Anterior cingulate cortex (tissue), 58 donors: Measurements from ENCODE around the gene PLEKHM3.

Experiments
- DNase-seq, 58 donors: peaks; one replicate each; lab custom pipeline; 2025; lab: John Stamatoyannopoulos, UW

Gene PLEKHM3

DNA sequence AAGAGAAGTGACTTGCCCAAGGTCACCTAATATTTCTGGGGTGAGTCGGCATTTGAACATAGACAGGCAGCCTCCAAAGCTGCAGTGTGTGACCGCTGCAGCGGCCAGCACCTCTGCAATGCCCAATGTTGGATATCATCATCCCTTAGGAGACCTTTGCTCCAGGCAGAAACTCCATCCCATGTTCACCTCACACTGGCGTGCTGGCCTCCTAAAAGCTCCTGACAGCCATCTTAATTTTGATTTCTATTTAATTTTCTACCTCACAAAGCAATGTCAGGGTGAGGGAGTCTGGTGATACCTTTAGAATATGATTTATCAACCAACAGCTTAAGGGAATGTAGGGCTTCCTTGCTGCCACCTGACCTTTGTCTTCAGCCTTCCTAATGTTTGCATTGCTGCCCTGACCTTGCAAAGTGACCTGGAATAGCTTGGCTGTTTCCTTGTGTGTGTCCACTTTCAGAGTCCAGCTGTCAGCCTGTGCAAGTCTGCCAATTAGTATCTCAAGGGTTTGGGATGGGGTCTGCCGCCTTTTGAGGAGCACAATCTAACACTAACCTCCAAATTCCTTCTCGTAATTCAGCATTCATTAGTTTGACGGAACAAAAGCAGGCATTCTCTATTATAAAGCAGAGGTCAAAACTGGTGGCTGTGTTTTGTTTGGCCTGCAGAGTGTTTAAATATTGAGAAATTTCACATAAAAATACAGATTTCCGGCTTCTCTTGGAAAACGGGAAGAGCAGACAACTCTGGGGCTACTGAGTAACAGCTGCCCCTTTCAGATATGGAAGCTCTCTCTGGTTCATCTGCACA is 127.6 kb downstream of the PLEKHM3 start:
- peak in 1 of 58 donors; percentile 8 for DNase-seq

DNA sequence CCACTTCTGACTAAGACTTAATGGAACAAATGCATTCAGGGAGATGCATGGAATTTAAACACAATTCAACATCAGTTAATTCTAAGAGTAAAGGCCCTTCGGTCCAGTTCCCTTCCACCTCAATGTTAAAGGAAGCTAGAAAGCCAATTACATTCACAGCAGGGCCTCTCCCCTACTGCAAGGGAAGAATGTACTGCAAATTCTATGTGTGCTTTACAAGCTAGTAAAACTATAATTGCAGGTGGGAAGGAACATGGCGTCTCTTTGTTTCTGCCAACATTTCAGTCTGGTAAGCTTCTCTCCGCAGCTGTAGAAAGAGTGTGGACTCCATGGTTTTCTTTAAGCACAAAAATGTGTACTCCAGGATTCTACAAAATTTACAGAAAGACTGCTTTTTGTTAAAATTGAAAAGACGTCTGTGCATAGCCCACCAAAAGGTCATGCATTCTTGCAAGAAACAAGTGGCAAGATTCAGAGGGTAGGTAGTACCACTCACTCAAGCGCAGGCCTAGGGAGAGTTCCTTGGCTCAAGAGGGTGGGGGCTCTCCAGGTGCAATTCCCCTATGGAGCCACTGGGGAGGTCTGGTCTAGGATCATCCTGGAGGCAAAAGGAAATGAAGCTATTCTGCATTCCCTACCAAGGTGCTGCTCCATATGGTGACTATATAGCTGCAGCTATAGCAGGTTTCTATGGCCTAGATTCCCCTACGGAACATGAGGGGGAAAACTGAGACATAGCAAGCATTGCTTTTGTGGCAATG is 128.6 kb downstream of the PLEKHM3 start:
- no peak for DNase-seq

DNA sequence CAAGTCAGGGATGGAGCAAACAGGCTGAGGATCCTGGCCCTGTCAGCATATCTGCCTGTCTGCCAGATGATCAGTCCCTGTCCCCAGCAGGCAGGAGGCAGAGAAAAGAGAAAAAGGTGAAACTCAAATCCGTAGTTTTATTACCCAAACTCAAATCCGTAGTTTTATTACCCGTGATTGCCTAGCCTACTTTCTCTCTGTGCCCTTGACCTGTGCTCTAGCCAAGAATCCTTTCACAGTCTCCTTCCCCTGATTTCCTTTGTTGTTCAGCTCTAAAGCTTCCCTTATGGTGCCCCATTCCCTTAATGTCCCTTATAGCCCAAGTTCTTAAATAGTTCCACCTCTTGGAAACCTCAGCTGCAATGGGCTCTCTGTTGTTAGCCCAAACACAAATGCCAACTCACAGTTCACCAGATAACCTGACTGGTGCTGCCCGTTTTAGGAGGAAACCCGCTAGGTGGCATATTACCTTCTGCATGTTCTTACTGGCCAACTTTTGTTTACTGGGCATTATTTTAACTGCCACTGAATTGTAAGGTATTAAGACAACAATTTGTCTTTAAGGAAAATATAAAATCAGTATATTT is 130.0 kb downstream of the PLEKHM3 start:
- DNase-seq = no peak

DNA sequence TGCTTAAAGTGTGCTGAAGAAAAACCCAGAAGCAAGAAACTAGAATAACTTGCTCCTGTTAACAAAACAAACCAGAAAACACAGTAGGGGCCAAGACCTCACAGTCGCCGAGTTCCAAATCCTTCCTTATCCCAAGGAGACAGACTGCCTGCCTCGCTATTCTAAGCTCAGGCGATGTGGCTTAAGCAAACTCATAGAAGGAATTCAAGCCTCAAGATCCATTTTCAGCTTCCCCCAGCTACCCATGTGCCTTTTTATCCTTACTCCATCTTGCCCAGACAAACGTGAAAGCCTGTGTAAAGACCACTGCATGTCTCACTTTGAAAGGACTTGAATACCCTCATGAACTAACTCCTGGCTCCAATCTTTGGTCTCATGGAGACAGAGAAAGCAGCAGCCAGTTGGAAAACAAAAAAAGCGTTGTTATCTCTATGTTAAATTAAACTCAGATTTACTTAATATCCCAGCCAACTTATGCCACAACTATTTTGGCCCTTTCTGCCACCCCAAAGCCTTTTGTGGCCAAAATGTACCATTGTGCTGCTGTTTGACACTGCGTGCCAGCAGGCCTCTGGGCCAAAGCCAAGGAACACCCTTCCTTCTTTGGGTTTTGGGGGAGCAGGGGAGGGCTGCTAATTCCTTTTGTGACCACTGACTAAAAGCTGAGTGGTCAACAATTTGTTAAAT is 132.5 kb downstream of the PLEKHM3 start:
- peak in 2 of 58 donors; percentile 3 to 49 for DNase-seq

DNA sequence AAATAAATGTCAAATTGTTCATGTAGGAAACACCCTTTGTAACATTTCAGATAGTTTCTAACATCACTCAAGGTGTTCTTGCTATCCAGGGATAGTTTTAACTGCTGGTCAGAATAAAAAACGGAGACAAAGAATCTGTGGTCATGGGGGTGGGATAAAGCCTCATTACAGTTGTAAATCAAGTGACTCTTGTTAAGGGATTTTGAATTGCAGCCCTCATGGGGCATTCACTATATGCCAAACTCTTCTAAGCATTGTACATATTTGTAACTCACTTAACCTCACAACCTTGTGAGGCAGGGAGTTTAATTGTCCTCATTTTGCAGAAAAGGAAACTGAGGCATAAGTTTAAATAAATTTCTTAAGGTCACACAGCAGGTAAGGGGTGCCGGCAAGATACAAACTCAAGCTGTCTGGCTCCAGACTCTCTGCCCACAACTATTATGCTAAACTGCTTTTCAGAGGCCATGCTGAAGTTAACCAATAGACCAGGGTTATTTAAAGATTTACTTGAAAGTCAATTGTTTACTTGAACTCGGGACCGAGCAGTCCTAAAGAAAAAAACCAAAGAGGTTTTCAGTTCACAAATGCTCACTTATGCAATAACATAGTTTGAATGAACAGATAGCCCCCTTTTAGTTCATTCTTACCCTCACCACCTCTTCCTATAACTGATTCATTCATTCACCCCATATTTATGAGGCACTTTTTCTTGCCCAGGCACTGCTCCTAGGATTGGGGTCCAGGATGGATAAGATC is 134.1 kb downstream of the PLEKHM3 start:
- no peak for DNase-seq

DNA sequence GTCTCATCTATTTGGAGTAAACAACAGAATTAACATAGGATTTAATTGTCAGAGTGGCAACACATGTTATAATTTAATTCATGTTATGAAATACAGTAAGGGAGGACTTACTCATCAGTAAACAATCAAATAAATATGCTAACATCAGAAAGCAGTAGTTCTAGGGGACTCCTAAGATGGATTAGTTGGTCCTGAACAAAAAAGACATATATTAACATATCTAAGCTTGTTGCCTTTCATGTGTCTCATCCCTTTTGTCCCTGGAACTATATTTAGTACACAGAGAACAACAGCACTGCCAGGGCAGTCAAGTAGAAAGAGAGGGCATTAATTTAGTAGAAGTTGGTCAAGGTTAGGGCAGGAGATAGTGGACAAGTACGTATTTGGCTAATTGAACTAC is 137.8 kb downstream of the PLEKHM3 start:
- DNase-seq = no peak

DNA sequence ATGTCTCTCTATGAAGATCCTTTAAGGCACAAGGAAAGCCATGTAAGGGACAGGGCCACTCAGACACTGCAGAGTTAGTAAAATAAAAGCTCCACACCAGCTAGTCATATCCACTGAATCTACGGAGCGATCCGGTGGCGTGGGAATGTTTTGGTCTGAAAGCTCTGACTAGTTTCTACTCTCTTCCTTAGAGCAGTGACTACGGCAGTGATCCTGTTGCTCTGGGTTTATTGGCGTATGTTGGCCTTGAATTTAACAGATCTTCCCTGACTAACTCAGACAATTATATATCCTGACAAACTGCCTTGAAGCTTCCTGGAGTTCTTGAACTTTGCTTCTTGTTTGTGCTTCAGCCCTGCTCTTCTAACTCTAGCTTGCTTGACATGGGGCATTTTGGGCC is 140.3 kb downstream of the PLEKHM3 start:
- no peak for DNase-seq

DNA sequence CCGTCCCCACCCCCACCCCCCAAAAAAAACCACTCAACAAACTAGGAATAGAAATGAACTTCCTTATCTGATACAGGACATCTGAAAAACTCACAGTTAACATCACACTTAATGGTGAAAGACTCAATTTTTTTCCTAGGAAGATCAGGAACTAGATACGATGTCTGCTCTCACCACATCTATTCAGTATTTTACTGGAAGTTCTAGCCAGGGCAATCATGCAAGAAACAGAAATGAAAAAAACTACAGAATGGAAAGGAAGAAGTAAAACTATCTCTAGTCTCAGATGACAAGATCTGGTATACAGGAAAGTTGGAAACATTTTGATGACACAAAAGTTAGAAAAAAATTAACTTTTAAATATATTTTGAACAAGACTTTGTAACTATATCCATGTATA is 141.2 kb downstream of the PLEKHM3 start:
- DNase-seq = no peak

DNA sequence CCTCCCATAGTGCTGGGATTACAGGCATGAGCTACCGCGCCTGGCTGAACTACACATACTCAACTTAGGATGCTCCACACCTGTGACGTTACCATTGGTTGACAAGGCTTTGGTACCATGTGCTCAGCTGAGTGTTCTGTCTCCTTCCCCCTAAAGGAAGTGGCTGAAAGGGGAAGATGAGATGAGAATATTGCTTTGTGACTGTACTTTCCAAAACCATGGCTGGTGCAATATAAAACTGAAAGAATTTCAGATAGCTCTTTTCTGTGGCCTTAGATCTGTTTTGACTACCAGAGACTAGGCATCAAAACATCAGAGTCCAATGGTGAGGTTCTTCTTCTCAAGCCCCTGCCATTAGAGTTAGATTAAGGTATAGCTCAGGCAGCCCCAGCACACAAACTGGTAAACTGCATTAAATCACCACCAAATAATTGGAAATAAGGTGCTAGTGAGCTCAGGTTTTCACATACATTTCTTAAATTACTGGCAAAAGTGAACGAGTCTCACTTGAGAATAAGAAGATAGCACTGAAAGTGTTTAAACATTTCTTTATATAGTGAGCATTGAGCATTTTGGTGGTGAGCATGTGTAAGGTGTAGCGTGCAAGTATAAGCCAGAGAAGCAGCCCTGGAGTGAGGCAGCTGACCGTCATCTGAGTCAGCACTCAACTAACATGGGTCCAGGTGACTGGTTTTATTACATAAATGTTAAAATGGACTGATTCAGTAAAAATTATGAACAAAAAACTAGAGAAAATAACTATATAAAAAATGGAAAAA is 142.1 kb downstream of the PLEKHM3 start:
- DNase-seq = no peak

DNA sequence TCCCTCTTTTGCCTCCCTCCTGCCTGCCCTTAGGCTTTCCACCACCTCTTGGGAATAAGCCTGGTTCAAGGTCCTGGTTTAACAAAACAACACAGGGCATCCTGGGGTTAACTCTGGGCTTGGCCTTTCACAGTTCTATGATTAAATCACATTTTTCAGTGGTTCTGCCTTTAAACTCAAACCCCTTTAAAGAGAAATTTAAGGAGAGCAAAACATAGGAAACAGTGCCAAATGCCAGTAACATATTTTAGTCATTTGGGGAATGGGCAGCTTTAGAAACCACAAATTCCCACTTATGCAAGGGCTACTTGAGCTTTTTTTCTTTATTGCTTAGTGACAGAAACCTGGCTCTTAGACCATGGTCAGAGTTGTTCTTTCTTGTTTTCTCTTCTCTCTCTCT is 143.4 kb downstream of the PLEKHM3 start:
- DNase-seq = no peak

DNA sequence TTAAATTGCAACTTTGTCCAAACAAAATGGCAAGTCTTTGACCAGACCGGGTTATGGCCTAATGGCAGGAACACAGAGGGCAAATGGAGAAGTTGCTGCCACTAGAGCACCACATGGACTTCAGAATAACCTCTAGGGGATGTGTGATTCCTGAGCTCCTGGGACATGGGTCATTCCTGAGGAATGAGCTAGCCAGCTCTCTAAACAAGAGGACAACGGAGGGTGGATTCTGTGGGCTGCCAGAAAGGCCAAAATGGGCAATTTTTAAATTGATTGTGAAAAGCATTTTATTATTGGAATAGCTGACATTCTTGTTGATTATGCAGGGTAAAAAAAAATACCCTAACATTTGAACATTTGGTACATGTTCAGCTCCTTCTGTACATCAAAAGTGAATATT is 145.8 kb downstream of the PLEKHM3 start:
- no peak for DNase-seq

DNA sequence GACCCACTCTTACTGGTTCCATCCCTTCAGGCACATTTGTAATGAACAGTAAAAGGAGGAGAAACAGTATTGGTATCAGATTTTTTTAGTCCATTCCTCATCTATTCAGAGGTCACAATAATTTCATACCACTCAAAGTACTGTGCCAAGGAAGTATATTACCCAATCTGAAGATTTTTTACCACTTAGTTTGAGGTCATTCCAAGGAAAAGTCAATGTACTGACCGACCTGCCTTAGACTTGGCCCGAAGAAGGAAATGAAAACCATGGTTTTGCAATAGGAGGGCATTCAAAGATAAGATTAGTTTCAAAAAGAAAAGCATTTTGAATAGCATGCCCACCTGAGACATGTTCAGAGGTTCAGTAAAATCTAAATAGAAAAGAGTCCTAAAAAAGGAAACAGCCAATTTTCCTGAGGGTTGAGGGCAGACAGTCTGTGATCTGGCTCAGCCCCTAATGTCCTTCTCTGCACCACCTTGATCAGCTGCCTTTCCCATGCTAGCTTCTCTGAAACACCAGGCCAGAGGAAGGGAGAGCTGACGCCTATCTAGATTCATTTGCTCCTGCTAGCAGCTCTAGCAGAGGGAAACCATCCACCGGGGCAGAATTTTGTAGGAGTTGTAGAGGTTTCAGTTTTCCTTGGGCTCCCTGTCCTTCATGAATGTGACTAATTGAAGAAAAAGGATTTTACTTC is 148.3 kb downstream of the PLEKHM3 start:
- no peak for DNase-seq

DNA sequence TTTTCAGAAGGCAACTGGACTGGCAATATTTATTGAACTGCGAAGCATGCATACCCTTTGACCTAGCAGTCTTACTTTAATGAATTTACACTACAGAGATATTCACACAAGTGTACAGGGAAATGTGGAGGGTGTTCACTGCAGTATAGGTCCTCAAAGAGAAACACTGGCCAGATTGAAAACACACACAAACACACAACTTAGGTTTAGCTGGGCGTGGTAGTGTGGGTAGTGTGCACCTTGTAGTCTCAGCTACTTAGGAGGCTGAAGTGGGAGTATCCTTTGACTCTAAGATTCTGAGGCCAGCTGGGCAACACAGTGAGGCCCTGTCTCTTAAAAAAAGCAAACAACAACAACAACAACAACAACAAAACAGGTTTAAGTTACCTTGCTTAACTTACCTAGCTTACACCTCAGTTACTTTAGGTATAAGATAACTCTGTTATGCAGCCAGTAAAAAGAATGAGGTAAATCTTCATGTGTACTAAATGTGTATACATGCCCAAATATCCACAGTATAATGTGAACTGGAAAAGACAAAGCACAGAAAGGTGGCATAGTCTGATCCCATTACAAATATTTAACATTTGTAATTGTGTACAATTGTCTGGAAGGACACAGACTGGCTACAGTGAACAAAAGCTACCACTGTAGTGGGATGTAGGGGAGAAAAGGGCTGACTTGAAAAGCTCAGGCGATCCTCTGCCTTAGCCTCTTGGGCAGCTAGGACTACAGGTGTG is 149.7 kb downstream of the PLEKHM3 start:
- no peak for DNase-seq

DNA sequence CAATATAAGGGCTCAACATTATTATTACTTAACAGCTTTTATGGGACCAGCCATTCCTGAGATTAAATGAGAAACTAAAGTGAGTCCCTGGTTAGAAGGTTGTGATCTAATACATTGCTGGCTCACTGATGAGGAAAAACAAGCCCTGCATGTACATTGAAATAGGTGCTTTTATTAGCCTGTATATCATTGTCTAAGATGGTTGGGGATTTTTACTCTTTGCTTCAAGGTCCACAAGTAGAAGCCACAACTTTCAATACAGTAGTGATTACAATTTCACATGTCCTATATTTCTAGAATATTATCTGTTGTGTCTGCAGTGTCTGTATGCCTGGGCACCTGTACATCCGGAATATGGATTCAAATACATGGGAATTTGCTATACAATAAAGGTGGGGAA is 151.5 kb downstream of the PLEKHM3 start:
- no peak for DNase-seq

DNA sequence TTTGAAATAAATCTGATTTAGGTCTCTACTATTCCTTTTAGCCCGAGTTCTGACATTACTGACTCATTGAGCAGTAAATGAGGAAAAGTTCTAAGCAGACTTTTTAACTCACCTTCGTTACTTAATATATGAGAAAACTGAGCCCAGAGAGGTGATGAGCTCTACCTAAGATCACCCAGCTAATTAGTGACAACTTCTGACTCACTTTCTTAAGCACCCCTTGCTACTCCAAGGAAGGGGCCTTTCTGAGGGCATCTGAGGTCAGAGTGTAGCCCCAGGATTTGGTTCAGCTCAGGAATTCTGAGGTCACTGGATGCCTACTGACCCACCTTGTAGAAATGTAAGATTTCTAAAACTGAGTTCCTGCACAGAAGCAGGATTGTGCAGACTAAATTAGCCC is 153.4 kb downstream of the PLEKHM3 start:
- no peak for DNase-seq

DNA sequence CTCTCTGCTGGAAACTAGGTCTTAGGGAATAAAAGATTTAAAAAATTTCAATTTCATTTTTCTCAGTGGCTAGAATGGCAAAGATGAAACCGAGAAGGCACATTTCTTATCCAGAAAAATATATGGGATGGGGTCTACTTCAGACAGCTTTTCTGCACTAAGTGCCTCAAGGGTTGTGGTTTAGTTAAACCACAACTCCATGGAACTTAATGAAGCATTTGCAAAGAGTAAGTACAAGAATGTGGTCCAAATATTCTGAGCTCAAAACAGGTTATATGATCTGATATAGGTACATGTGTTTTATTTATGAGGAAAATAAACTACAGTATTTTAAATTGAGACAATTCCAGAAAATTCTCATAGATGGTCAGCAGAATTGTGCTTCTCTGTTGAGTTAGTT is 153.8 kb downstream of the PLEKHM3 start:
- DNase-seq = no peak

DNA sequence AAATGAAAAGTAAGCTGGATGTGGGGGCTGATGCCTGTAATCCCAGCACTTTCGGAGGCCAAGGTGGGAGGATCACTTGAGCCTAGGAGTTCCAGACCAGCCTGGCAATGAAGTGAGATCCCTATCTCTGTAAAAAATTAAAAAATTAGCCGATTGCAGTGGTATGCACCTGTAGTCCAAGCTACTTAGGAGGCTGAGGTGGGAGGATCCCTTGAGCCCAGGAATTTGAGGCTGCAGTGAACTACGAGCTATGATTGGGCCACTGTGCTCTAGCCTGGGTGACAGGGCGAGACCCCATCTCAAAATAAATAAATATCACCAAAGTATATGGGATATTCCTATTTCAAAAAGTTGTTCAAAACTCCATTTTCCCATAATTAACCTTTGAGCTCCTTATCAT is 154.5 kb downstream of the PLEKHM3 start:
- DNase-seq = no peak
